ENCODE measurements around the gene SYCP3. TPM values are rescaled to one million over a fixed set of nuclear protein-coding genes. Genes with fewer than 3 reads are reported as not detected.
"Not testable (repeated sequence)": the region's sequence is repeated elsewhere in the genome, so short reads cannot be mapped to it uniquely, and the experiment has no call there.

SYCP3 gene
- polyA plus RNA-seq, 1 donor (not counting 4 experiments of a cell fraction or from before 2014, with no cell fraction given), result 0.16 TPM

GRCh38 chr12:101737476-101737875, 1.8 kb downstream of the SYCP3 start:
- Histone ChIP-seq H3K4me3 (ENCODE audit: control insufficient read depth in 2 of 3, extremely low read depth in 1 of 3, insufficient read depth in 2 of 3, low read depth in 1 of 3, low read length in 3 of 3) (no peak overlapping the region), H2AFZ (ENCODE audit: control insufficient read depth, low read length) (no peak overlapping the region), H3K9me1 (ENCODE audit: control insufficient read depth, extremely low read depth, insufficient read depth, low read length) (no peaks in the 10 kb centered on the region), H3K27me3 (ENCODE audit: control insufficient read depth, extremely low read depth, insufficient read depth, low read length) (no peaks in the 10 kb centered on the region), H3K4me2 (ENCODE audit: control insufficient read depth, extremely low read depth, insufficient read depth, low read depth, low read length) (no peak overlapping the region), H3K79me2 (ENCODE audit: control insufficient read depth, insufficient read depth, low read length) (no peaks in the 10 kb centered on the region), H3K9me3 (ENCODE audit: control insufficient read depth, low read depth, low read length) (no peaks in the 10 kb centered on the region), H4K20me1 (ENCODE audit: control insufficient read depth, extremely low read depth, insufficient read depth, low read length) (no peaks in the 10 kb centered on the region), H3K36me3 (ENCODE audit: control insufficient read depth in 2 of 2, extremely low read depth in 1 of 2, insufficient read depth in 2 of 2, low read length in 2 of 2) (peaks cover 0 to 3% of the 10 kb centered on the region in 2 experiments), H3K27ac (ENCODE audit: control insufficient read depth, insufficient read depth, low read length) (no peak overlapping the region), H3K9ac (ENCODE audit: control insufficient read depth, extremely low read depth, insufficient read depth, low read length) (no peak overlapping the region), H3K4me1 (ENCODE audit: control insufficient read depth, extremely low read depth, insufficient read depth, low read length) (no peaks in the 10 kb centered on the region)
- dilution Hi-C loops (cut with MboI; ENCODE audit: extremely low pct_ligation_motif_present, low sequenced_read_pairs), result no loop called here
- no peak for DNase-seq (ENCODE audit: low read depth, low spot score)
- TF ChIP-seq CTCF (optimal IDR thresholded peaks at IDR 0.05 in 1 of 3, IDR thresholded peaks at IDR 0.05 in 1 of 3, conservative IDR thresholded peaks at IDR 0.05 in 1 of 3; ENCODE audit: extremely low read depth in 1 of 3, insufficient read depth in 2 of 3, low read length in 3 of 3), result no peak
- FAIRE-seq, result no peak

- H3K27me3 ChIP-seq (ENCODE audit: control insufficient read depth, extremely low read depth, insufficient read depth, low read length); H3K4me1 ChIP-seq (ENCODE audit: control insufficient read depth, extremely low read depth, insufficient read depth, low read length); dilution Hi-C loops (cut with MboI; ENCODE audit: extremely low pct_ligation_motif_present, low sequenced_read_pairs); H3K27ac ChIP-seq (ENCODE audit: control insufficient read depth, insufficient read depth, low read length); H4K20me1 ChIP-seq (ENCODE audit: control insufficient read depth, extremely low read depth, insufficient read depth, low read length); FAIRE-seq; H3K4me3 ChIP-seq (ENCODE audit: control insufficient read depth in 2 of 3, extremely low read depth in 1 of 3, insufficient read depth in 2 of 3, low read depth in 1 of 3, low read length in 3 of 3); DNase-seq (ENCODE audit: low read depth, low spot score); H3K9ac ChIP-seq (ENCODE audit: control insufficient read depth, extremely low read depth, insufficient read depth, low read length); H3K9me1 ChIP-seq (ENCODE audit: control insufficient read depth, extremely low read depth, insufficient read depth, low read length); H2AFZ ChIP-seq (ENCODE audit: control insufficient read depth, low read length); H3K9me3 ChIP-seq (ENCODE audit: control insufficient read depth, low read depth, low read length); H3K79me2 ChIP-seq (ENCODE audit: control insufficient read depth, insufficient read depth, low read length); H3K36me3 ChIP-seq (ENCODE audit: control insufficient read depth in 2 of 2, extremely low read depth in 1 of 2, insufficient read depth in 2 of 2, low read length in 2 of 2); H3K4me2 ChIP-seq (ENCODE audit: control insufficient read depth, extremely low read depth, insufficient read depth, low read depth, low read length): not testable (repeated sequence)
Observed at GRCh38 chr12:101734482-101734881, 4.8 kb downstream of the SYCP3 start.

GRCh38 chr12:101733166-101733565, 6.1 kb downstream of the SYCP3 start:
- Histone ChIP-seq H3K9me3 (ENCODE audit: control insufficient read depth, low read depth, low read length) (no peaks in the 10 kb centered on the region), H2AFZ (ENCODE audit: control insufficient read depth, low read length) (no peak overlapping the region), H3K27ac (ENCODE audit: control insufficient read depth, insufficient read depth, low read length) (no peak overlapping the region), H3K4me3 (ENCODE audit: control insufficient read depth in 2 of 3, extremely low read depth in 1 of 3, insufficient read depth in 2 of 3, low read depth in 1 of 3, low read length in 3 of 3) (no peak overlapping the region), H3K79me2 (ENCODE audit: control insufficient read depth, insufficient read depth, low read length) (no peaks in the 10 kb centered on the region), H4K20me1 (ENCODE audit: control insufficient read depth, extremely low read depth, insufficient read depth, low read length) (no peaks in the 10 kb centered on the region), H3K4me2 (ENCODE audit: control insufficient read depth, extremely low read depth, insufficient read depth, low read depth, low read length) (no peak overlapping the region), H3K27me3 (ENCODE audit: control insufficient read depth, extremely low read depth, insufficient read depth, low read length) (no peaks in the 10 kb centered on the region), H3K9me1 (ENCODE audit: control insufficient read depth, extremely low read depth, insufficient read depth, low read length) (no peaks in the 10 kb centered on the region), H3K36me3 (ENCODE audit: control insufficient read depth in 2 of 2, extremely low read depth in 1 of 2, insufficient read depth in 2 of 2, low read length in 2 of 2) (no peaks in the 10 kb centered on the region), H3K4me1 (ENCODE audit: control insufficient read depth, extremely low read depth, insufficient read depth, low read length) (no peaks in the 10 kb centered on the region), H3K9ac (ENCODE audit: control insufficient read depth, extremely low read depth, insufficient read depth, low read length) (no peak overlapping the region)
- dilution Hi-C loops (cut with MboI; ENCODE audit: extremely low pct_ligation_motif_present, low sequenced_read_pairs), result no loop called here
- no peak for DNase-seq (ENCODE audit: low read depth, low spot score)
- no peak for TF ChIP-seq CTCF (optimal IDR thresholded peaks at IDR 0.05 in 1 of 3, IDR thresholded peaks at IDR 0.05 in 1 of 3, conservative IDR thresholded peaks at IDR 0.05 in 1 of 3; ENCODE audit: extremely low read depth in 1 of 3, insufficient read depth in 2 of 3, low read length in 3 of 3)
- TF ChIP-seq EZH2 (IDR thresholded peaks at IDR 0.05; ENCODE audit: low read length), result no peak
- peak; percentile 44 for FAIRE-seq

Data from keratinocyte (primary cell).